HG03064 (cell line): ENCODE data around the gene PTPN22.
A peak's percentile ranks its signal among the peaks of the same experiment; 100 is the strongest.

ENCODE experiments used
- ATAC-seq: cut with Tn5 transposase; IDR thresholded peaks from one replicate; pipeline ENCODE4 v1.9.1; 2021; ENCODE audit warnings: low read depth; ENCODE audit not compliant: unreplicated experiment

Gene PTPN22

DNA sequence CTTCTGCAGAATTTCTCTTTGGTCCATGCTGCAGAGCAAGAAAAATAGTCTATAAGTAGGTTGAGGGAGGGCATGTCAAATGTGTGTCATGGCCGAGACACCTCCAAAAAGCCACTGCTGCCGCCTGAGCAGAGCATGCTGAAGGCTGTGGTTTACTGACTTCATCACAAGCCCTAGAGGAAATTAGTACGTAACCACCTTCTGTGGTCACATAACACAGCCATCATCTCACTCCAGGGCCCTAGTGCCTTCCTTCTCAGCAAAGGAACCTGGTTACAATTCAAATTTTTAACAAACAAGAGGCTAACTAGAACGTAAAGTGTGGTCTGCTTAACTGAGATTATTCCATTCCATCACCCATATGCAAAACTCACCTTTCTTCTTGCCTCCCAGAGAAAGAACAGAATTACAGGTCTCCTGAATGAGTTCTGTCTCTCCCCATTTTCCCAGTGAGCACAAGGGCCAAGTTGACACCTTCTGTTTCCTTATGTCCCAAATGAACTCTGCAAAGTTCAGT lies at the start of gene PTPN22:
TSS of gene PTPN22 (minus strand) at position 116 of the 517 bp plus-strand sequence.
- peak; percentile 65 for ATAC-seq

DNA sequence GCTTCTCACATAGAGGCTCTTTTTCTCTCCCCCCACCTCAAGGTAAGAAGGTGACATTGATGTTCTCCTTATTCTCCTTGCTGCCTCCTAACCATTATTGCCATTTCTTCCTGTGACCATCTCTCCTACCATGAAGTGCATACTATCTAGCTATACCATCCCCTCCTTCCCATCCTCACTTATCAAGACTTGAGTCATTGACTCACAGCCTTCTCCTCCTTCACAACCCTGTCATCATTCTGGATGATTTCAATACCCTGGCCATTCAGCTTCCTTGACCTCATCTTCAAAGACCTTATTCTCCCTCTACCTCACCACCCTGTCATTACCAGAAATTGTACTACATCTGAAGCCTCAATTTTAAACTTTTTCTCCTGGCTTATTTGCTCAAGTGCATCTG lies 46.7 kb upstream of the PTPN22 start:
- no peak for ATAC-seq

DNA sequence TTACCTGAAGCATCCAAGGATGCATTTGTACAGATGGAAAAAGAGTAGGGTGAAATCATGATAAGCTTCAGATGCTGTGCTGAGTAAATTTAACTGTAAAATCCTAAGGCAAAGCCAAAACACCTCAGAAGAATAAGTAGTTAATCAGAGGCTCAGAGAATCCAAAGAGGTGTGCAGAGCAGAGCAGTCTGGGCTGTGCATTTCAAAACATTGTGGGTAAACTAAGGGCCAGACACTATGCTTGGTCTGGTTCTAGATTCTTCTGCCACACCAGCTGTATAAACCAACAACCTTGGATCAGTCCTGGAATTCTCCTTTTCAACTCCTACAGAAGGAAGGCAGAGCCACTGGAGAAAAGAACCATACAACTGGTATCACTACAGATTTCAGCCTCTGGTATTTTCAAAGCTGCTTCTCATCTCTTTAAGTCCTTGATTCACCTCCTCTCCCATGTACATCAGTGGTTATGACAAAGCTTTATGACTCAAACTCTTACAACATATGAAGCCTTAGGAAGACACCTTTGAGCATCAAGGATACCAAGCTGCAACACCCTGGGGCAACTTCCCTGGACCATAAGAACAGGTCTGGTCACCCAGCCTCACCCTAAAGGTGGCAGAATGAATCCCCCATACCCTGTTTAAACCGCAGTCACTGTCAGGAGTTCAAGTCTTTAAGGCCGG lies 46.0 kb upstream of the PTPN22 start:
- no peak for ATAC-seq

DNA sequence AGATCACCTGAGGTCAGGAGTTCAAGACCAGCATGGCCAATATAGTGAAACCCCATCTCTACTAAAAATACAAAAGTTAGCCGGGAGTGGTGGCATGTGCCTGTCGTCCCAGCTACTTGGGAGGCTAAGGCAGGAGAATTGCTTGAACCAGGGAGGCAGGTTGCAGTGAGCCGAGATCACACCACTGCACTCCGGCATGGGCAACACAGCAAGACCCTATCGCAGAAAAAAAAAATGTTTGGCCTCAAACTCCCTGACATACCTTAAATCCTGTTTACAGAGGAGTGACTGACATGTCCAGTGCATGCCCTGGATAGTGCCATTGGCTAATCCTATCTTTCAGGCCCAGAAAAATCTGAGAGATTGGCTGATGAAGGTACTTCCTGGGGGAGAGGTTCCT lies 45.5 kb upstream of the PTPN22 start:
- no peak for ATAC-seq

- no peak for ATAC-seq
These were observed 42.6 kb upstream of the PTPN22 start for GRCh38 chr1:113913887-113914664.

GRCh38 chr1:113913312-113913668 lies 41.8 kb upstream of the PTPN22 start:
- no peak for ATAC-seq

GRCh38 chr1:113912594-113913311 lies 41.2 kb upstream of the PTPN22 start:
- no peak for ATAC-seq

- no peak for ATAC-seq
These were observed 33.9 kb upstream of the PTPN22 start for GRCh38 chr1:113905435-113905861.

- ATAC-seq: peak; percentile 86
These were observed 33.3 kb upstream of the PTPN22 start, which contains the start of the genes AP4B1 and DCLRE1B for GRCh38 chr1:113904674-113905434. Gene AP4B1 (minus strand): TSS chr1:113904799. CDS start chr1:113904717, 82 bp downstream. Gene DCLRE1B (plus strand): TSS chr1:113905326. CDS start chr1:113905587, 261 bp downstream.

- peak; percentile 30 for ATAC-seq
These were observed 32.8 kb upstream of the PTPN22 start for GRCh38 chr1:113904293-113904673.

GRCh38 chr1:113903501-113904292 lies 32.2 kb upstream of the PTPN22 start:
- no peak for ATAC-seq

DNA sequence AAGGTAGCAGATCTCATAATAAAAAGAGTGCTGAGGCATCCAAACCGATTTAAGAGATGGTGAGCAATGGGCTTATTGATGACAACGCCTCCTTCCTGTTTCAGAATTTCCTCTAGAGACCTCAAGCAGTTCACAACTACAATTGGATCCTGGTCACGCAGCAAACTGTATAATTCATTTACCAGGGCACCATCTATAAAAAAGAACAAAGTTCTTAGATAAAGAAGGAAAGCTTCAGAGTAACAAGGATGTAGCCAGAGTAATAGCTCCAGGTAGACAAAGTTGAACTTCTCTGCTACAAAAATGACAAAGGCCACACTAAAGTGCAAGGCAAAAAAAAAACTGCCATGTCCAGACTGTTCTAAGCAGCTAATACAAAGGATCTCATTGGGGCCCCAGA lies 29.7 kb upstream of the PTPN22 start:
- no peak for ATAC-seq

DNA sequence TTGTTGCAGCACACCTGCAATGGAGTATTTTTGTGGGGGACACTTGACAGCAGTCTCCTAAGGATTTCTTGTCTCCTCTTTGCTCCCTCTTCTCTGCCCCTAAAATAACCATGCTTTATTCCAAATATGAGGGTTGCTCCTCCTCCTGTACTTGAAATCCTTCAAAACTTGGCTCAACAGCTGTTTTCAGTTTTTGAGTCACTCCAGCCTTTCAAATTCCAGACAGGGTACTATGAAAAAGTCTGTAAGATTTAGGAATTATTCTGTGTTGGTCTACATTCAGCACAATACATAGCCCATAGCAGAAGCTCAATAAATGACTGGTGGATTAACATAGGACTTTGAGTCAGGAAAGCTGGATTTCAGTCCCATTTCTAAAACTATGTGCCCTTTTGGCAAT lies 27.6 kb upstream of the PTPN22 start:
- ATAC-seq: no peak

DNA sequence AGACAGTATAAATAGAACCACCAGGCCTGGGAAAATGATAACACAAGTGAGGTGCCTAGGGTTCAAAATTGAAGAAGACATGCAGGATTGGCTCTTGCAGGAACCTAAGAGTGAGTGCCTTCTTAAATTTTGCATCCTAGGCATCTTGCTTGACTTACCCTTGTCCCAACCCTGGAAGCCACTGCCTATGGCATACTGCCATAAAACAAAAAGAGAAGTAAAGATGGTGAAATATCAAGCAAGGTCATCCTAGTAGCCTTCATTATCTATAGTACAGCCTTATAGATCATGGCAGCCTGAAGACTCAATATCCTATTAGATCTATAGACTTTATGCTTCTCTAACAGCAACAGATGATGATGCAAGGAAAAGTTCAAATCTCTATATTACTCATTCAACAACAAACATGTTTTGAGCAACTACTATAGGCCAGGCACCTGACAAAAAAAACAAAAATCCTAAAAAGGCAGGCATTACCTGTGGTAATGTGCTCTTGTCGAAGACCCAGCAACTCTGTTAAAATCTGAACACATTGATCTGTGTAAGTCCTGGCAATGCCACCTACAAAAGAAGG lies 26.8 kb upstream of the PTPN22 start:
- ATAC-seq: no peak

GRCh38 chr1:113895961-113896360 lies 24.4 kb upstream of the PTPN22 start:
- ATAC-seq: no peak

GRCh38 chr1:113895098-113895497 lies 23.6 kb upstream of the PTPN22 start:
- ATAC-seq: no peak

GRCh38 chr1:113893267-113893666 lies 21.8 kb upstream of the PTPN22 start:
- ATAC-seq: no peak

DNA sequence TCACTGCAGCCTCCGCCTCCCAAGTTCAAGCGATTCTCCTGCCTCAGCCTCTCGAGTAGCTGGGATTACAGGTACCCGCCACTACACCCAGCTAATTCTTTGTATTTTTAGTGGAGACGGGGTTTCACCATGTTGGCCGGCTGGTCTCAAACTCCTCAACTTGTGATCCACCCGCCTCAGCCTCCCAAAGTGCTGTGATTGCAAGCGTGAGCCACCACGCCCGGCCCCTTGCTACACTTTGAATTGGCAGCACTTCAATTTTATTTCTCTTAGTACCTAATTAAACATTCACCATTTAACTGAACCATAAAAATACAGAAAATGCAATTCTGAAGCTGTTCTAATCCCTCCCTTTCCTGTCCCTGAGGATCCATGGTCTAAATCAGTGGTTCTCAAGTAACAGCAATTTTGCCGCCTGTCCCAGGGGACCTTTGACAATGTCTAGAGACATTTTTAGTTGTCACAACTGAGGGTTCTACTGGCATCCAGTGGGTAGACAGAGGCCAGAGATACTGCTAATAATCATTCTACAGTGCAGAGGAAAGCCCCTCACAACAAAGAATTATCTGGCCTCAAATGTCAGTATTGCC lies 20.2 kb upstream of the PTPN22 start:
- no peak for ATAC-seq

DNA sequence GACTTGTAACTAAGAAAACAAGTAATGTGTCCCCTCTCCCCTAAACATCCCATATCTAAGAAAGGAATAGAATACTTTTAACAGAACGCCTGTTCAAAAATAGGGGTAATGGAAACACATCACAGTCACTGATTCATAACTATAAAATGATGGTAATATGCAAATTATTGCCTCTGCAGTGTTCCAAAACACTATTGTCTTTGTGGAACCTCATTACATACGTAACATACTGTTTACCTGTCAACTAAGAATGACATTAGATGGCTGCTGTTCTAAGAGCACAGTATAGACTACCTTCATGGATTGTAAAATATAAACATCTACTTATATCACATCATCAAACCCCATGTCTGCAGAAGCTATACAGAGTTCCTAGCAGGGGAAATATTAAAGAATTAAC lies 19.3 kb upstream of the PTPN22 start:
- no peak for ATAC-seq
